ENCODE measurements around the gene C22orf15.

DNA sequence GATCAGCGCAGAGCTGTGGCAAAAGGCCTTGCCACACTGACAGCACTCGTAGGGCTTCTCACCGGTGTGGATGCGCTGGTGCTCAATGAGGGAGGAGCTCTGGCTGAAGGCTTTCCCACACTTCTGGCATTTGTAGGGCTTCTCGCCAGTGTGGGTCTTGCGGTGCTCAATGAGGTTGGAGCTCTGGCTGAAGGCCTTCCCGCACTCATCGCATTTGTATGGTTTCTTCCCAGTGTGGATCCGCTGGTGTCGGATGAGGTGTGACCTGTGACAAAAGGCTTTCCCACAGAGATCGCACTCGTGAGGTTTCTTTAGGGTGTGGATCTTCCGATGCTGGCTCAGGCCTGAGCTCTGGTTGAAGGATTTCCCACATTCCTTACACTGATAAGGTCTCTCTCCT, 18.8 kb upstream of the C22orf15 start:
- TF ChIP-seq JUND (IDR thresholded peaks at IDR 0.05), result no peak
- TF ChIP-seq POLR2A (IDR thresholded peaks at IDR 0.05; ENCODE audit: borderline replicate concordance, extremely low read depth, insufficient read depth, insufficient read length), result no peak
- TF ChIP-seq, protein P1, sequence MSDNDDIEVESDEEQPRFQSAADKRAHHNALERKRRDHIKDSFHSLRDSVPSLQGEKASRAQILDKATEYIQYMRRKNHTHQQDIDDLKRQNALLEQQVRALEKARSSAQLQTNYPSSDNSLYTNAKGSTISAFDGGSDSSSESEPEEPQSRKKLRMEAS (IDR thresholded peaks at IDR 0.05), result no peak
- TF ChIP-seq EZH2 (IDR thresholded peaks at IDR 0.05), result no peak
